NCI-H146 treated with DMSO at 0.1 percent for 48 hours (cell line): ENCODE data around the gene RASGRF1.
"Not testable (repeated sequence)": the region's sequence is repeated elsewhere in the genome, so short reads cannot be mapped to it uniquely, and the experiment has no call there.

Experiments
- DNase-seq: peaks from one replicate; lab custom pipeline; 2025; ENCODE audit not compliant: unreplicated experiment; lab: John Stamatoyannopoulos, UW

The RASGRF1 gene

DNA sequence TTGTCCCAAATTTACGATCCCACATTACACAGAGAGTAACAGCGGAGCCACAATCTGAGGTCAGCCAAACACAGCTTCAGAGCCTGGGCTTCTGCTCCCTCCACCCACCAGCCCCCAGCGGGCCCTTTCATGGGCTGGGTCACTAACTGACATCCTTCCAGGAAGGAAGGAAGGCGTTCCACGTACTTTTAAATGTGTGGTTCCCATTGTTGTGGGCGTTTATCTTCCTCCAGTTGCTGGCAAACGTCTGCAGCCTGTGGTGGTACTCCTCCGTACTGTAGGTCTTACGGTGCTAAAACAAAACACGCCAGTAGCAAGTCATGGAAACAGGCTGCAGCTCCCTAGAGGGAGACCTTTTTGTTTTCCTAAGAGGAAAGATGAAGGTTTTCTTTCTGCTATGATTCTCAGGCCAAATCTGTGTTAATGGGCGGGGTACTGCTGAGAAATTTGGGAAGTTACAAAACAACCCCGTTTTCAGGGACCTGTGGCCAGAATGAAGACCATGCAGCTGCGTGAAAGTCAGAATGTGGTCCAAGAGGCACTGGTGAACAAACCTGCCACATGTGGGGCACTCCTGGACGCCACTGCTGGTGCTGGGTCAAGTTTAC, 153.3 kb downstream of the RASGRF1 start:
- no peak for DNase-seq

DNA sequence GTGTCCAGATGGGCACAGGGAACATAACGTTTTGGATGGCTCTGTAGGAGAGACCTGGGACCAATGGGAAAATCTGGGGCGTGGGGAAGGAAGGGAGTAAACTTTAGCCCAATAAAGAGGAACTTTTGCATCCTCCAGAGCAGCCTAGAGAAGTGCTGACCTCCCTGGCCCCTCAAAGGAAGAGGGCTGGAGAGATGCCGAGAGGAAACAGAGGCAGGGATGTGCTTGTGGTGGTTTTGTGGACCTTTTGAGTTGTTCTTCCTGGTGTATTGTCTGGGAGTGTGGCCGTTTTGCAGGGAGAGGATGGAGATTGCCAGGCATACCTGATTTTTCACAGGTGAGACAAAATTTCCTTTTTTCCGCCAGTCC, 155.9 kb downstream of the RASGRF1 start:
- no peak for DNase-seq

DNA sequence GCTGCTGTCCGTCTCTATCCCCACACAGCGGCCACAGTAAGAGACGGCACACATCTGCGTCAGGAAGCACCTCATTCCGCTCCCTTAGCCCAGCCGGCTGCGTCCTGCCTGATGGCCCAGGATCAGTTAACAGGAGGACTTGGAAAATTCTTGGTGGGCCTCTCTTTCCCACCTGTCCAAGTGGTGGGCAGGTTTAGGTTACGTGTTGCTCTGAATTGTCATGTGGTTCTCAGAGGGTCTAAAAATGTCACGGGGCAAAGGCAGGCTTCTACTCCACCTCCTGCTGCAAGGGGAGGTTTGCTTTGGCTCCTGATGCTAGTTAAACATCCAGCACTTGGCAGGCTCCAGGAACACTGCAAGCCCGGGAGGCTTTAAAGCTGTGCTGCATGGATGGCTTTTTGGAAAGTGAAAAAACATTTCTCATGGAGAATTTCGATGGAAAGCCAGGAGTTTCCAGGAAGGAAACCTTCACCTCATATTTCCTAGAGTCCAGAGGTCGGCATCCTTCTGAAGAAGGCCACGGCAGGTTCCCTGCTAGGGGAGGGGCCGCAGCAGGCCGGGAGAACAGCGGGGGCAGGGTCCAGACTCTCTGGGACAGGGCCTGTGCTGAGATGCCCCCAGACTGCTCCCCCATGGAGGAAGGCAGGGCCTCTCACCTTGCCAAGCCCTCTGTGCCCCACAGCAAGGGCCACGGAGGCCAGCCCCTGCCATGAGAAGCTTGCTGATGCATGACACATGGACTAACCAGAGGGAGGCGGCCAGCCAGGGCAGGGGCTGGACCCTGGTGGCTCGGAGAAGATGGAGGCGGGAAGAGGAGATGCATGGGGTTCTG, 156.5 kb downstream of the RASGRF1 start:
- no peak for DNase-seq

DNA sequence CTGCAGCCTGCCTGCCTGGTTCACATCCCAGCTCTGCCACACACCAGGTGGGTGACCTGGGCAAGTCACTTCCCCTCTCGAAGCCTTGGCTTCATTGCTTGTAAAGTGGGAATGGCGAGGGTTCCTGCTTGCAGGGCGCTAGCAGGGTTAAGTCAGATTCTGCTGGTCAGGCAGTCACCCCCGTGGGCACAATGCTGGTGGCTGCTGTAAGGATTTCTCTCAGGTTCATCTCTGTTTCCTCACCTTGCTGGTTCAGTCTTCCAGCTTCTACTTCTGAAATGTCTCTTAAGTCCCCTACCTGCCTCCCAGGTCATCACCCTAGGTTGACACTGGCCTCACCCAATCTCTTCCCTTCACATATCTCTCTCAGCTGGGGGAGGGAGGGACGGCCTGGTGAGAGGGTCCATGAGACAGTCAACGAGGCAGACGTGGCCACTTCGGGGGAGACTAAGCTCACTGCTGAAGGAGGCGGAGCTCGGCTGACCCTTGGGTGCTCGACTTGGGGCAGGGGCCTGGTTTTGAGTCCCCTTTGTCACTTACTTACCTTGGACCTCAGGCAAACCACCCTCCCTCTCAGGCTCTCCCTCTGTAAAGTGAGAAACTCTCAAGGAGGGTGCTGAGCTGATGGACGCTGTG, 157.3 kb downstream of the RASGRF1 start:
- DNase-seq = no peak

DNA sequence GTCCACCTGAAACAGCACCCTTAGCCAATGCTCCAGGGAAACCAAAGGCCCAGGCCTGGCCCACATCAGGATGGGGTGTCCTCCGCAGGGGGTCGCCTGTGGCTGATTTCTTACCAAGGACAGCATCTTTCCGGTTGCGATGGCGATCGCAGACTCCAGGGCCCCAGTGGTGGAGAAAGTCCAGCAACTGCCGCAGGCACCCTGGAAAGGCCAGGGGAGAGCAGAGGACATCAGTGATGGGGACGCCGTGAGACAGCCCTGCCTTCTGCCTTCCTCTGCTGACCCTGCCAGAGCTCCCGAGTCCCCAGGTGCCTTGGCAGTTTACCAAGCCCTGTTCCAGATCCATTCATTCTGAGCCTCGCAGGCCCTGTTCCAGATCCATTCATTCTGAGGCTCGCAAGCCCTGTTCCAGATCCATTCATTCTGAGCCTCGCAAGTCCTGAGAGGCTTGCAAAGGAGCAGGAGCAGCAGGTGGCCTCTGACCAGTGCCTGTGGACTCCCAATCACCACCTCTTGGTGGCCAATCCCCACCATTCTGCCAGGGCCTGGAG, 158.2 kb downstream of the RASGRF1 start:
- DNase-seq = no peak

DNA sequence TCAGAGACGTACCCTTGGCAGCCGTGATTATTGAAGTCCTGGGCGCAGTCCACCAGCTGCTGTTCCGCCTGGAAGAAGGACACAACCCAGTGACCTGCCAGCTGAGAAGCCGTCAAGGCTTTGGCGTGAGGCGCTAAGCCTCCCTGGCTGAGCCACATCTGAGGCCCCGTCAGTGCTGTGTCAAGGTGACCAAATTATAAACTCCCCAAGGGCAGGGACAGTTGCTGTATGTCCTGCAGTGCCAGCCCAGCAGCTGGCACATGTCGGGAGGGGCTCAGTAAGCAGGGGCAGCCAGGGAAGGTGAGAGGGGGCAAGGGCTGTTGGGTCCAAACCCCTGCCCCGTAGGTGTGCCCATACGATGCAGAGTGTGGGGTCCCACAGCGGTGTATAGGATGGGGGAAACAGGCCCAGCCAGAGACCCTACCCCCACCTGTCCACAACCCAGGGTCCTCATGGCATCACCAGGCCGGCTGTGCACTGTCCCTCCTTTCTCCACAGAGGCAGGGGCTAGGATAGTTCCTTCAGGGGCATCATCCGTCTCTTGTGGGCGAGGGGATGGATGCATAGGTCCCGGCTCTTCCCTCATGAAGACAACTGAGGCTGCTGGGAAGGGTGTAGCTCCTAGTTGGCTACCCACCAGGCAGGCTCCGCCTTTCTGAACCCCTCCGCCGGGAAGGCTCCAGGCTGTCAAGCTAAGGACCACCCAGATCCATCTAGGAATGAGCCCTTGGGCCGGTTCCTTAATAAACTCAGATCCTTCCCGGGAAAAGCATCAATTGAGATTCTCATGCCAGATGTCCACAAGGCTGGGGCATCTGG, 158.9 kb downstream of the RASGRF1 start:
- no peak for DNase-seq

DNA sequence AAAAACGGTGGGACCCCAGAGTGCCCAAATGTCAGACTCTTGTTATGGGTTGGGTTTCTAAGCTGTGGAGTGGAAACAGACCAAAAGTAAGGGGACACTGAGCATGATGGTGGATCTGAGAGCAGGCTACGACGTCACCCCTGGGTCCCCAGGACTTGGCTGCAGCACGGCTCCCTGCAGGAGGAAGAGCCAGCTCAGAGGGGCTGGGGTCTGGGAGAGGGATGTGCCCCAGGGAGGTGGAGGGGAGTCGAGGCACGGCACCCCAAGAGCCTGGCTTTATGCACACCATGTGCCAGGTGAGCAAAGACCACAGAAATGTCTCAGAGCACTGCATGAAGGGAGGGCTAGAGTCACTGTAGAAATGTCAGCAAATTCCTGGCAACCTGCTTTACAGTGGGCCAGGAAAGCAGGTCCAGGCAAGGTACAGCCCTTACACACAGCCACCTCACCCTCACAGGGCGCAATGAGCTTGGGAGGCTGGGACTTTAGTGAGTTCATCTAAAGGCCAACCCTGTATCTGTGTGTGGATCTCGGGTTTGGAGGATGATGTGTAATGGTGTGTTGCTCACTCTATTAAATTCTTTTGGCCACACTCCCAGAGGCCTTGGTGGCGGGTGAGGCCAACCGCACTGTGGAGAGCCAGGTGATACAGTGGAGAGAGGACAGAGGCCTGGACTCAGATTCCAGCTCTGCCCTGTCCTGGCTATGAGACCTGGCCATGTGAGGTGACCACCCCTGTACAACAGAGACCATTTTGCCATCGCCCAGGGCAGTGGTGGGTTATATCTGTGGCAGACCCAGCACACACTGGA, 159.8 kb downstream of the RASGRF1 start:
- DNase-seq = no peak

DNA sequence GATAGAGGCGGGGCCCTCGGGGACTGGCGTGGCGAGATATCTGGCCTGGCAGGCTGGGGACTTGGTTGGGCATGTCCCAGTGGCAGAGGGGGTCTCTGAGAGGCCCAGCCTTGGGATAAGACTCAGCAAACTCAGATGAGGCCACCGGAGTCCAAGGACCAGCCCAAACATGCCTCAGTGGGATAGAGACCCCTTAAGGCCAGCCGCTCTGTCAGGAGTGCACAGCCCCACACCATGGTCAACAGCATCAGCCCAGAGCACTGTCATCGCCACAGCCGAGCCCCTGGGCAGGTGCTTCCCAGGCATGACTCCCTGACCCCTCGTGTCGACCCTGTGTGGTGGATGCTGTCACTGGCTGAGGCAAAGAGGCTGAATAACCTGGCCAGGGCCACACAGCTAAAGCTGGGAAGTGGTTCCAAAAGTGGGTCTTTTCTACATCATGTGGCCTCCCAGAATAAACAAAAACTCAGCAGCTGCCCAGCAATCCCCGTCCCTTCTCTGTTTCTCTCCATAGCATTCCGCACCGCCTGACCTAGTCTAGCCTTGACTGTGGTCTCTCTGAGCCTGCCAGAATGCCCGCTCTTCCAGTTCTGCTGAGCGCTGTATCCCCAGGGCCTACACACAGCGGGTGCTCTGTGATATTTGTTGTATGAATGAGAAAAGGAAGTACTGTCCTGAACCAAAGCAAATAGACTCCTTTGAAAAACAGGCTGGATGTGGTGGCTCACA, 160.9 kb downstream of the RASGRF1 start:
- DNase-seq = no peak

DNA sequence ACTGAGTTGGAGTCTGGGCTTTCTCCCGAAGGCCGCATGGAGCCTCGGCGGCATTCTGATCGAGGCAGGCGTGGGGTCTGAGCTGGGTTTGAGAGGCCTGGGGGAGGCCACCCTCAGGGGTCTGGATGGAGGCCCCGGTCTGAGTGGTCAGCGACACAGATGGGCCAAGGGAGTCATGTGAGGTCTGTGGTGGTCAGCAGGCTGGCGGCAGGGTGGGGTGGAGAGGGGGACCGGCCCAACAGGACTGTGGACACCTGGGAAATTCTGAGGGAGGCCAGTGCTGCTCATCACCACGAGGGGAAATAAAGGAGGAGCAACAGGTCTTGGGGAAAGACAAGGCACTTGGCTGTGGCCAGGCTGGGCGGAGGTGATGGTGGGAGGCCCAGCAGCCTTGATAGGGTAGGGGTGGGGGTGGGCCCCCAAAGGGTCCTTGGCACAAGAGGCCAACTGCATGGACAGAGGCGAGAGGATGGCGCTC, 161.9 kb downstream of the RASGRF1 start:
- DNase-seq = no peak

DNA sequence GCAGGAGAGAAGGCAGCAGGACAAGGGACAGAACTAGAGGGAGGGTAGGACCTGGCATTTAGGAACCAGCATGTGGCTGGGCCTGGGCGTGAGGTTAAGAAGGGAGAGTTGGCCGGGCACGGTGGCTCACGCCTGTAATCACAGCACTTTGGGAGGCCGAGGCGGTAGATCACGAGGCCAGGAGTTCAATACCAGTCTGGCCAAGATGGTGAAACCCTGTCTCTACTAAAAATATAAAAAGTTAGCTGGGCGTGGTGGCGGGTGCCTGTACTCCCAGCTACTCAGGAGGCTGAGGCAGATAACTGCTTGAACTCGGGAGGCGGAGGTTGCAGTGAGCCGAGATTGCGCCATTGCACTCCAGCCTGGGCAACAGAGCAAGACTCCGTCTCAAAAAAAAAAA, 162.4 kb downstream of the RASGRF1 start:
- not testable (repeated sequence) for DNase-seq

DNA sequence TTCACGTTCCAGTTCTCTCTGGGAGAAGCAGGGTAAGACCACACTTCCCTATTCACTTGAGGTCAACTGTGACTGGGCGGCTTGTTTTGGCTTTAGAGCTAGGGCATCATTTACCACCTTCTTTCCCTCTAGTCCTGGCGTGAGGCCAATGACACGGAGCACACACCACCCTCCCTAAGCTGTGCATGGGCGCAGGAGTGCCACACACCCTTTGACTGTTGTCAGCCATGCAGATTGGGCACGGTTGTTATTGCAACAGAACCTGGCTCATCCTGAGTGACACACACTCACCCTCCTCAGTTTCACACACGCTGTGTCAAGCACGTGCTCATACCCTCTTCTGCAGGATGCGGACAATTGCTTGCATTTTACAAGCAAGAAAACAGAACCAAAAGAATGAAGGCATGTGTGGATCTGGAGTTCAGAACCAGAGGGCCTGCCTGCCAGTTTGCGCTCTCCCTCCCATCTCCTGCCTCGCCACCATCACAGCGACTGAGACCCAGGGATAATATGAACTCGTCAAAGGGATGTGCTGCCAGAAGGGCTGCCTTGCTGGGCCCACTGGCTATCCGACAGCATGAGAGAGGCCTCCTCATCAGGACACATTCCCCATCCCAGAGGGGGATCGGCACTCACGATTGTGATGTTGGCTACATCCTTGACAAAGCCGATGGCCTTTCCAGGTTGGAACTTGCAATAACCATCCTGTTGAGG, 163.3 kb downstream of the RASGRF1 start:
- DNase-seq = no peak

DNA sequence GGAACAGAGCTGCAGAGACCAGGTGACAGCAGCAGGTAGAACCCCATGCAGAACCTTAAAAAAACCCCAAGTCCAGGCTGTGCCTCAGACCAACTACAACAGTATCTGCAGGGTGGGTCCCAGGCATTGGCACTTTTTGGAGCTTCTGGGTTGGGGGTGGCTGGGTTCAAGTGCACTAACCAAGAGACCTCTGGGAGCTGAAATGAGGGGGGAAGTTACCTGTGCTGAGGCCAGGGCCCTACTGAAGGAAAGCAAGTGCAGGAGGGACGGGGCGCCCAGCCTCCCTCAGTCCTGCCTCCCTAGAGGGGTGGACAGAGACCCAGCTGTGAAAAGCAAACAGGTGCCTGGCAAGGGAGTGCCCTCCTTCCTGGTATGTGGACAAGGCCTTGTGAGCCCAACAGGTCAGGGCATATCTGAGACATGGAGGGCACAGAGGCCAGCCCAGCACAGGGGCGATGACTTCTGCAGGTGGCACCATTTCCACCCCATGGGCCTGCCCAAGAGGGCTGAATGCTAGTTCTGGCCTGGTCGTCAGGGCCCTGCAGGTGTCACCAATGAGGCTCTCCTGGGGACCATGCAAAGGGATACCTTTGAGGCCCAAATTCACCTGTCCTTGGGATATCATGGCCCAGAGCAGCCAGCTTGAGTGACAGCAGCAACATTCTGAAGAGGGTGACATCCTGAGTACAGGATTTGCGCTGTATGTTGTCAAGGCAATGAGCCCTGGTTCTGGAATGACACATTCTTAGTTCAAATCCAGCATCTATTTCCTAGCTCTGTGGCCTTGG, 164.4 kb downstream of the RASGRF1 start:
- DNase-seq = no peak

DNA sequence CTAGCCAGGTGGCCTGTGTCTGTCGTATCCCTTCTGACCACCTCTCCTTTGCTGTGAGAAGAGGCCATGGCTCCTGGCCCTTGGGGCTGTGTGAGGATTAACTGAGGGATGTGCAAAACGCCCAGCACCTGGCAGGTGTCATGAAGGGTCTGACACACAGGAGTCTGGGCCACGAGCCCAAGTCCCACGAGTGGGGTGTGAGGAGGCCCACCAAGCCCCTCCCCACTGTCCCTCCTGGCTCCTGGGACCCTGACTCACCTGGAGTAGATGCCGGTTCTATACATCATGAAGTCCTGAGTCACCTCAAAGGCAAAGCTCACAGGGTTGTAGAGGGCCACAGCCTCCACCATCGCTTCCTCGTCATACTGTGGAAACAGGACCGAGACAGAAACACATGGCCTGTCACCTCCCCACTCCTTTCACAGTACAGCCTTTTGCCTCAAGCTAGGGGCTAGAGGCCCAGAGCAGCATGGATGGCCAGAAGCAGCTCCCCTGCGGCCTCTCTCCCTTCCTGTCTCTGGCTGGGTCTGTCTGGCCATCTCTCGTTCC, 165.4 kb downstream of the RASGRF1 start:
- no peak for DNase-seq

DNA sequence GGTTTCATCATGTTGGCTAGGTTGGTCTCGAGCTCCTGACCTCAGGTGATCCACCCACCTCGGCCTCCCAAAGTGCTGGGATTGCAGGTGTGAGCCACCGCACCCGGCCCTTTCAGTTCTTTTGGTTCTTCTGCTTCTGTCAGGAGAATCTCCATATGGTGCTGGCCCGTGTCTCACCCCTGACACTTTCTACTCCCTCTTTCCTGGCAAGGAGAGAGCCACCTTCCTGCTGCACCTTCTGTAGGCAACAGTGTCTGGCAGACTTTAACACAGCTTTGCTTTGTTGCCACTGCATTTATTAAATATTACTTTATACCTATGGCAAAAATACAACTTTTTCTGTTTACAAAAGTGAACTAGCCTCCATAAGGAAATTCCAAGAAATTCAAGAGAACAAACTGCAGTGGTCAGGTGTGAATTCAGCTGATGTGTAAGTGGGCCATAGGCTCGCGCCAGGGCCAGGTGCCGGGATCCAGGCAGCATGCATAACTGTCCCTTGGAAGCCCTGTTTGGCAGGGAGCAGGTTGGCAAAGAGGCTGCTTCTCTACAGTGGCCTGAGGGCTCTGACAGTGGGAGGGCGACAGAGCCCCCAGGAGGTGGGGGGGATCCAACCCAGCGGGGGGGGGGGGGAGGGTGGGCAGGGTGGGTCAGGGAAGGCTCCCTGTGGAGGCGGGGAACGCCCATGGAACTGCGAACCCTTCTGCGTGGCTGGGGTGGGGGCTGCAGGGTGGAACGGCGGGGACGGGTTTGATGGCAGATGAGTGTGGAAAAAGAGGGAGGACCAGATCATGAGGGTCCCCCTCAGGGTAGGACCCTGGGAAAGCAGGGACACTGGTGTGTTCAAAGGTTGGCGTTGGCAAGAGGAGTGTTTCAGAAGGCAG, 166.9 kb downstream of the RASGRF1 start:
- no peak for DNase-seq

DNA sequence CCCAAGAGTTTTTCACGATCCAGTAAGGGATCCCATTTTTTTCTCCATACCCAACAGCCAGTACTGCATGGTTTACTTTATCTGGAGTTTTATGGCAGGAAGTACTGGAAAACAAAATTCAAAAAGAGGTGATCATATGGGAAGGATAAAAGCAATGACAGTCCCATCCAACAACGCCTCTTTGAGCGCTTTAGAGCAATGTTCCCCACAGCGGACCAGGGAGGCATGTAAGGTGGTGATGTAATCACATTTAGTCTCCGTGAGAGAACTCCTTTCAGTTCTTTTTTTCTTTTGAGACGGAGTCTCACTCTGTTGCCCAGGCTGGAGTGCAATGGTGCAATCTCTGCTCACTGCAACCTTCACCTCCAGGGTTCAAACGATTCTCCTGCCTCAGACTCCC, 167.6 kb downstream of the RASGRF1 start:
- no peak for DNase-seq

DNA sequence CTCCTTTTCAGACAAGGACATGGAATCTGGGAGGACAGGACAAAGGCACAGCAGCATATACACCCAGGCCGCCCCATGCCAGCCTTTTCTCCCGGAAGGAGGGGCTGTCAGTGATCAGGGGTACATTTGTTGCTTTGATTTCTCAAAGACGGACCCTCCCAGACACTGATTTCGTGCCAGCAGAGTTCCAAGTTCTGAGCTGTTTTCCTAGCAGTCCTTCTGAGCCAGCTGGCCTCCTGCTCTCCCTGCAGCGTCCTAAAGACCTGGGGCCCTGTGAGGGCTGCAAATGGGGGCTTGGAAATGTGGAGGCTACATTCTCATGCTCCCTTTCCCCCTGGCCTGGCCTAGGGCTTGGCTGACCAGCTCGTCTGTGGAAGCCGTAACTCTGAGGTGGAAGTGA, 168.1 kb downstream of the RASGRF1 start:
- no peak for DNase-seq

DNA sequence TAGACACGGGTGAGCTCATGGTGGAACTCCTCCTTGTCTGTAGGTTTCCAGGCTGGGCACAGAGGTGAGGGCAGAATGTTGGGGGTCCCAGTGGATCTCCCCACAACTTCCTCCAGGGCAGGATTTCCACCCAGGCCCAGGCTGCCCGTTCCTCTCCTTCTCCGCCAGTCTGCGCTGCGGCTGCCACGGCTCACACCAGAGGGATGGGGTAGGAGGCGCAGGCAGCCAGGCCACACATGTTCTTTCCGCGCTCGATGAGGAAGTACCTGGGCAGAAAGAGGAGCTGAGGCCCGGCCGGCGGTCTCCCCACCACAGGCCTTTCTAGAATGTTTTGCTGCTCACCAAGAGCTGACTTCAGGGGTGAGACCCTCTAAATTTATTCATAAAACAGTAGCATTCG, 168.6 kb downstream of the RASGRF1 start:
- no peak for DNase-seq
